Stimulated activated CD4-positive, alpha-beta T cell treated with anti-CD3 and anti-CD28 coated beads, Interleukin-1b, Interleukin-23, amount 100 ng/mL, for 1 hour (primary cell): ENCODE results near the gene PAPLN.

Source experiments
- DNase-seq, 2 donors: peaks; one replicate each; pipeline ENCODE4 v3.0.0-alpha.2; 2020; ENCODE audit warnings: low read depth in 2 of 2

The PAPLN gene

DNA sequence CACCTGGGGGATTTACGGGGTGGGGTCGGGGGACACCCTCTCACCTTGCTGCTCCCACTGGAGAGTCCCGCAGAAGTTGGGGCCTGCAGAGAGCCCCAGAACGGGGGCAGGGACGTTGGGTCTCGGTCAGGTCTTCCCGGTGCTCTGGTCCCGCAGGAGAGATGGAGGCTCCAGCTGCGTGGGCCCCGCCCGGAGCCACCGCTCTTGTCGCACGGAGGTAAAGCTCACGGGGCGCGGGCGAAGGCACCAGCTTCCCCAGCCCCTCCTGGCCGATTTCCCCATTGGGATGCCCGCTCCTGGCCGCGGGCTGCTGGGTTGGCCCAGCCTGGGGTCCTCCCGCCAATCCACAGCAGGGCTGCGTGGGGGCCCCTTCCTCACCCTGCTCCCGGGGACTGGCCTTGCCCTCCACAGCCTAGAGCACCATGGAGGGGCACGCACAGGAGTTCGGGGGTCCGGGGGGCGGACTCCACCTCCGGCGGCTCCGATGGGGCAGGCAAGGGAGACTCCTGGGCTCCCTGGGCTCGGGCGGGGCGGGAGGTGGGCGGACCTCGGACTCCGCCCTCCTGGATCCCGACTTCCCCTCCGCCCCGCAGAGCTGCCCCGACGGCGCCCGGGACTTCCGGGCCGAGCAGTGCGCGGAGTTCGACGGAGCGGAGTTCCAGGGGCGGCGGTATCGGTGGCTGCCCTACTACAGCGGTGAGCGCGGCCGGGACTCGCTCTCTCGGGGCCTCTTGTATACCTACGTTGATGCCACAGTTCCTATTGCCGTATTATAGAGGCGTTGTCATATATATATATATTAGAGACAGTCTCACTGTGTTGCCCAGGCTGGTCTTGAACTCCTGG is 8.4 kb downstream of the PAPLN start:
- DNase-seq: no peak

DNA sequence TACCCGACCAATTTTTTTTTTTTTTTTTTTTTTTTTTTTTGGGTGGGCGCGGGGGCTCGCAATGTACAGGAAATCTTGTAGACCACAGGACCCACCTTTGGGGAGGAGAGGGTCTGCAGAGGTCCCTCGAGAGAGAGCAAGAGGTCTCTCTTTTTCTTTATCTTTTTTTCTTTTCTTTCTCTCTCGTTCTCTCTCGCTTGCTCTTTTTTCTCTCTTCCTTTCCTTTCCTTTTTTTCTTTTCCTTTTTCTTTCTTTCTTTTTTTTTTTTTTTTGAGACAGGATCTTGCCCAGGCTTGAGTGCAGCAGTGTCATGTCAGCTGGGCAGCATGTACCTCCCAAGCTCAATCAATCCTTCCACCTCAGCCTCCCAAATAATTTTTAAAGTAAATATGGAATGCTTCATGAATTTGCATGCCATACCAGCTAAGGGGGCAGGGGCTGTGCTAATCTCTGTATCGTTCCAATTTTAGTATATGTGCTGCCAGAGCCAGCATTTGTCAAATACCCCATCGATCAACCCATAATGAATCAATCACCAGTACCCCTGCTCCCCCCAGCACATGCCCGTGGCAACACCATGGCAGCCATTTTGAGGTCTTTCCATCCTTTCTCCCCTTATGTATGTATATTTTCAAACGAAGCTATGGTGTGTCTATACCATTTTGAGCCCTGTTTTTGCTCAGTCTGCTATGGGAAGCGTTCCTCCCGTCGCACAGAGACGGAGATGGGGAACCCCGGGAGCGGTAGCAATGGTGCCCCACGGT is 9.3 kb downstream of the PAPLN start:
- no peak for DNase-seq

DNA sequence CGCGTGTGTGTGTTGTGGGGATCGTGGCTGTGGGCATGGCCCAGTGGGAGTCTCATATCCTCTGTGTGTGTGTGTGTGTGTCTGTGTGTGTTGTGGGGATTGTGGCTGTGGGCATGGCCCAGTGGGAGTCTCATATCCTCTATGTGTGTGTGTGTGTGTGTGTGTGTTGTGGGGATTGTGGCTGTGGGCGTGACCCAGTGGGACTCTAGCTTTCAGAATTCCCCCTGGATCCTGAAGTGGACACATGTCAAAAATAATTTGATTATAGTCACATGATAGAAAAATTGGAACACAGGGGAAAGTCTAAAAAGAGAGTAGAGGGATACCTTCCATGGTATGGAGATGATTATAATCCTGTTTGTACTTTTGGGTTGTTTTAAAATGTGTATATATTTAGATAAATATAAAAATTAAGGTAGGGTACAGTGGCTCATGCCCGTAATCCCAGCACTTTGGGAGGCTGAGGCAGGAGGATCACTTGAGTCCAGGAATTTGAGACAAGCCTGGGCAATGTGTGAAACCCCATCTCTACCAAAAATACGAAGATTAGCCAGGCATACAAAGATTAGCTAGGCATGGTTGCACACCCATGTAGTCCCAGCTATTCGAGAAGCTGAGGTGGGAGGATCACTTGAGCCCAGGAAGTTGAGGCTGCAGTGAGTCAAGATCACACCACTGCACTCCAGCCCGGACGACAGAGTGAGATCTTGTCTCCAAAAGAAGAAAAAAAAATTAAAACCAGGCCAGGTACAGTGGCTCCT is 11.0 kb downstream of the PAPLN start:
- DNase-seq: no peak

DNA sequence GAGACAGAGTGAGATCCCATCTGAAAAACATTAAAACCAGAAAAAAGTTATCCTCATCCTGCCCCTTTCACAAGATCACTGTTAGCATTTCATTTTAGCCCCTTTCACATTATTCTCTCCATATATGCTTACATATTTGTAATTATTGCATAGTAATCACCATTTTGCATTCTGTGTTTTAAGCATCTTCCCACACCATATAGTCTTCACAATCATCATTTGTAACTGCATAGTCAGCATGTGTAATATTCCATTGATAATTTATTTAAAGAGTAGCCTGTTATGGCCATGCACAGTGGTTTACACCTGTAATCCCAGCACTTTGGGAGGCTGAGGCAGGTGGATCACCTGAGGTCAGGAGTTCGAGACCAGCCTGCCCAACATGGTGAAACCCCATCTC is 11.8 kb downstream of the PAPLN start:
- no peak for DNase-seq

DNA sequence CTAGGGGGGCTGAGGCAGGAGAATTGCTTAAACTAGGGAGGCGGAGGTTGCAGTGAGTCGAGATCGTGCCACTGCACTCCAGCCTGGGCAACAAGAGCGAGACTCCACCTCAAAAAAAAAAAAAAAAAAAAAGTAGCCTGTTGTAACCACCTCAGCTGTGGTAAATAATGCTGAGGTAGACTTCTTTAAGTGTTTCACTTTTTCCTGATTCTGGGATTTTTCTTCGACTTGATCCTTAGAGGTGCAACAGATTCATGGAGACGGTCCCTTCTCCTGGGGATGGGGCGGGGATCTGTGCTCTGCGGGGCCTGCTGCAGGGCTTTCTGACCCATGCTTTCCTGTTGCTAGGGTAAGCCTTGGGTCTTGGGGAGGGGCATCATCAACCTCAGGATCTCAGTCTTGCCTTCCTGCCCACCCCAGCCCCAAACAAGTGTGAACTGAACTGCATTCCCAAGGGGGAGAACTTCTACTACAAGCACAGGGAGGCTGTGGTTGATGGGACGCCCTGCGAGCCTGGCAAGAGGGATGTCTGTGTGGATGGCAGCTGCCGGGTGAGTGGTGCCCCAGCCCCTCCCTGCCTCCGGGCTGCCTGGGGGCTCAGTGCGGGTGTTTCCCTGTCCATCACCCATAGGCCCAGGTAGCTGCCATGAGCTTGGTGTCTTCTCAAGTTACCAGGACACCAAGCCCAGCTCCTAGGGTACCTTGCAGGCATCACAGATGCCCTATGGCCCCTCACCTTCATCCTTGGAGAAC is 12.4 kb downstream of the PAPLN start:
- no peak for DNase-seq

DNA sequence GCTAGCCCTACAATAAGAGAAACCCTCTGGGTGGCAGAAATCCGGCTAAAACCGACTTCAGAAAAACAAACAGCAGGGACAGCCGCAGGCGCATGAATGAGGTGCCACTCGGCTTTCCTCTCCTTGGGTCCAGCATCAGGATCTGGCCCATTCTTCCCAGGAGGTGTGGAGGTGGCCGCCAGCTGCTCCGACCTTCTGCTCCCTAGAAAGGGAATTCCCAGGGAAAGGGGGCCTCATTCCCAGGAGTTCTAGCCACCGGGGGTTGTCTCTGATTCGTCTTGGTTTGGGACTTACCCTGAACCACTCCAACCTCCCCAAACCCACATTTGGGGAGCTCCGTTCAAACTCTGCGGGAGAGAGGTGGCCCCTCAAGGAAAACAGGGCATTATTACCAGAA is 13.0 kb downstream of the PAPLN start:
- DNase-seq: no peak

DNA sequence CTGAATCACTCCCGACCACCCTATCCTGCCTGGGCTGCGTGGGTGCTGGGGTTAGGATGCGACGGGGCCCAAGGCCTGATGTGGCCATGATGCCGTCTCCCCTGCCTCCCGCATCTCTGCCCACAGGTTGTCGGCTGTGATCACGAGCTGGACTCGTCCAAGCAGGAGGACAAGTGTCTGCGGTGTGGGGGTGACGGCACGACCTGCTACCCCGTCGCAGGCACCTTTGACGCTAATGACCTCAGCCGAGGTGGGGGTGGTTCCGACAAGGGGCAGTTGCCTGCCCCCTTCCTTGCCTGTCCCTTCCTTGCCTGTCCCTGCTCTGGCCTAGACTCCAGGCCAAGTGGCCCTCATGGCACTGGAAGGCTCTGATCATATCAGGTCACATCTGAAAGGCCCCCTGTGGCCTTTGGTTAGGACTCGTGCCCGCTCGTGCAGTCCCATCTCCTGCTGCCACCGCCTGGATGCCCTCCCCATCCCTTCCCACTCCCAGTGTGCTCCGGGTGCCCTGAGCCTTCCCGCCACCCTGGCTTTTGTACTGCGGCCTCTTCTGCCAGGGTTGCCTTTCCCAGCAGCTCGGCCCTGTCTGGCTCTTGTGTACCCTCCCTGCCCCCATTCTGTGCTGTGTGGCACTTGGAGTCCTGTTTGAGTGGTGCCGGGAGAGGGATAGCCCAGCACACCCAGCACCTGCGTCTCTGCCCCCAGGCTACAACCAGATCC is 13.6 kb downstream of the PAPLN start:
- DNase-seq: no peak

DNA sequence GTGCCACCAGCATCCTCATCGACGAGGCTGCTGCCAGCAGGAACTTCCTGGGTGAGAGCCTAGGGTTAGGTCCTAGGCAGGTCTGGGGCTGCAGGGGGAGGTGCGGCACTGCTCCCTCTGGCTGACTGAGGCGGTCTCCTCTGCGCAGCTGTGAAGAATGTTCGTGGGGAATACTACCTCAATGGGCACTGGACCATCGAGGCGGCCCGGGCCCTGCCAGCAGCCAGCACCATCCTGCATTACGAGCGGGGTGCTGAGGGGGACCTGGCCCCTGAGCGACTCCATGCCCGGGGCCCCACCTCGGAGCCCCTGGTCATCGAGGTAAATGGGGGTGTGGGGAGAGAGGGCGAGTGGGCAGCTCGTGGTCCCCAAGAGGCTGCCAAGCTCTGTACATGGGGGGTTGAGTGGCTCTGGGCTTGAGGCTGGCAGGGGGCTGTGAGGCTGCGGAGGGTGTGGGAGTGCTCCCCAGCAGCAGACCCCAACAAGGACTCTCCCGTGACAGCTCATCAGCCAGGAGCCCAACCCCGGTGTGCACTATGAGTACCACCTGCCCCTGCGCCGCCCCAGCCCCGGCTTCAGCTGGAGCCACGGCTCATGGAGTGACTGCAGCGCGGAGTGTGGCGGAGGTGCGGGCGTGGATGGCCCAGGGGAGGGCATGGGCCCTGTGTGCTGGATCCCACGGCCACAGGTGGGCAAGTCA is 14.4 kb downstream of the PAPLN start:
- no peak for DNase-seq

DNA sequence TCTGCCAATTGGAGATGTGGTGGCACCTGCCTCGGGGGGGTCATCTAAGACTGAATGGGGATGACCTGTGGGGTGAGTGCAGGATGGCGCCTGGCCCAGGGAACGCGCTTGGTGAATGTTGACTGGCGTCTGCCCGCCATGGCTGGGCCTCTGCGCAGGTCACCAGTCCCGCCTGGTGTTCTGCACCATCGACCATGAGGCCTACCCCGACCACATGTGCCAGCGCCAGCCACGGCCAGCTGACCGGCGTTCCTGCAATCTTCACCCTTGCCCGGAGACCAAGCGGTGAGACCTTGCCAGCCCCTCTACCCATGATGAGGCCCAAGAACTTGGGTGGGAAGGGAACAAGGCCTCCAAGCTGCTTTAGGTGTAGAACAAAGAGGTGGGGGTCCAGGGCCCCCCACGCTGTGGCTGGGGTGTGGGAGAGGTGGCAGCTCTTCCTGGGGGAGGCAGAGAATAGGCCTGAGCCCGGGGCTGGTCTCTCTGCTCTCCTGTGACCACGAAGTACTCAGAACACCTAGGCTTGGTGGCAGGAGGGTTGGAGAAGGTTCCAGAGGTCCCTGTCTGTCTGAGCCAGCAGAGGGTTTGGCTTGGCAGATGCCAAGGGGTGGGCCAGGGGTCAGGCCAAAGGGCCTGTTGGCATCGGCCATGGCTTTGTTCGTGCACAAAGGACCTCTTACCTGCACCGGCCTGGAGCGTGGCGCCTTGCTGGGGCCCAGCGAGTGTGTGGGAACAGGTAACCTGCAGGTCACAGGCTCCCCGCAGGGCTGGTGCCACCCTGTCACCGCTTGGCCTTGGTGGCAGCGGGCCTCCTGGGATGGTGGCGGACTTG is 15.4 kb downstream of the PAPLN start:
- DNase-seq: no peak

DNA sequence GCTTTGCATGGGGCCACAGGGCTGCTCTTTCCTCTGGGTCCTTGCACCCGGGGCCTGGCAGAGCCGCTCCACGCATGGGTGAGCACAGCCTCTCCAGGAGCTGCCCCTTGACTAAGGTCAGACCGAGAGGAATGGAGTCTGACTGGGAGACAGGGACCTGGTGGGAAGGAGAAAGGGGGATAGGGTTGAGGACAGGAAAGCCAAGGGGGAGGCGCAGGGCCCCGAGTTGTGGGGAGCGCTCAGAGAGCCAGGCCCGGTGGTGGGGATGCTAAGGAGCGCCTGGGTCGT is 16.0 kb downstream of the PAPLN start:
- no peak for DNase-seq

DNA sequence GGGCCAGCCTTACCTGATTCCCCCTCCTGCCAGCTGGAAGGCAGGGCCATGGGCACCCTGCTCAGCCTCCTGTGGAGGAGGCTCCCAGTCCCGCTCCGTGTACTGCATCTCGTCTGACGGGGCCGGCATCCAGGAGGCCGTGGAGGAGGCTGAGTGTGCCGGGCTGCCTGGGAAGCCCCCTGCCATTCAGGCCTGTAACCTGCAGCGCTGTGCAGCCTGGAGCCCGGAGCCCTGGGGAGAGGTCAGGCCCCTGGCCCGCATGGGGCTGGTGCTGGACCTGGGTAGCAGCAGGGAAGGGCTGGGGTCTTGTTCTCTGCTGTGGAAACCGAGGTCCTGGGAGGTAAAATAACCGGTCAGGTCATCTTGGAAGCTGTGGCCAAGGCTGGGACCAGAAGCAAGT is 16.4 kb downstream of the PAPLN start:
- DNase-seq: no peak

DNA sequence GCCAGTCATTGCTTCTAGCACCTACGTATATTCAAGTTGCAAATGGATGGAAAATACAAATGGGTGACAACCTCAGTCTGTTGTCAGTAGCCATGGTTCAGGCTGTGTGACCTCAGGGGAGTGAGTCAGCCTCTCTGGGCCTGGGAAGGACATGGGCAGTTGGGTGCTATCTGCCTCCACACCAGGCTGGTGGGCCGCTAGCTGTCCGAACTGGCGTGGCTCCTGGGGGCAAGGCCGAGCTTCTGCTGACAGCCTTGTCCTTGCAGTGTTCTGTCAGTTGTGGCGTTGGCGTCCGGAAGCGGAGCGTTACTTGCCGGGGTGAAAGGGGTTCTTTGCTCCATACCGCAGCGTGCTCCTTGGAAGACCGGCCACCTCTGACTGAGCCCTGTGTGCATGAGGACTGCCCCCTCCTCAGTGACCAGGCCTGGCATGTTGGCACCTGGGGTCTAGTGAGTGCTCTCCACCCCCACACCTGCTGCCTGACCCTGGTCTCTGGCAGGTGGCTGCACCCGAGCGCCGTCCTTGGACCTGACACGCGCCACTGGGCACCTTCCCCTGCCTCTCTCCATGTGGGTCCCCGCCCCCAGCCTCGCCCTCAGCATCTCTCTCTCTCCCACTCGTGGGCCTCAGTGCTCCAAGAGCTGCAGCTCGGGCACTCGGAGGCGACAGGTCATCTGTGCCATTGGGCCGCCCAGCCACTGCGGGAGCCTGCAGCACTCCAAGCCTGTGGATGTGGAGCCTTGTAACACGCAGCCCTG is 17.1 kb downstream of the PAPLN start:
- DNase-seq: no peak

DNA sequence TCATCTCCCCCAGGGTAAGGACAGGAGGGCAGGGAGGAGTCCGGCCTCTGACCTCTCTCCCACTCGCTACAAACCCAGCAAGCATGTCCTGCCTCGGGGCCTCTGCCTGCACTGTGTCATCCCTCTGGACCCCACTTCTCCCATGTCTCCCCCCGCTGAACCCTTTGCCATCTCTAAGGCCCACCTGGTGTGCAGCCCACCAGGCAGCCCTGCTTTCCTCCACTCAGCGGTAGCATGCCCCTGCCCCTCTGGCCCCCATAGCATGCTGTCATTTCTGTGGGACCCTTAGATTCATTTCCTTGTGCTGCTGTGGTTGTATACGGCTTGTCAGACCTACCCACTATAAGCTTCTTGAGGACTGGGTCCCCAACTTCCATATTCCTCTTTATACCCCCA is 17.7 kb downstream of the PAPLN start:
- DNase-seq: no peak

DNA sequence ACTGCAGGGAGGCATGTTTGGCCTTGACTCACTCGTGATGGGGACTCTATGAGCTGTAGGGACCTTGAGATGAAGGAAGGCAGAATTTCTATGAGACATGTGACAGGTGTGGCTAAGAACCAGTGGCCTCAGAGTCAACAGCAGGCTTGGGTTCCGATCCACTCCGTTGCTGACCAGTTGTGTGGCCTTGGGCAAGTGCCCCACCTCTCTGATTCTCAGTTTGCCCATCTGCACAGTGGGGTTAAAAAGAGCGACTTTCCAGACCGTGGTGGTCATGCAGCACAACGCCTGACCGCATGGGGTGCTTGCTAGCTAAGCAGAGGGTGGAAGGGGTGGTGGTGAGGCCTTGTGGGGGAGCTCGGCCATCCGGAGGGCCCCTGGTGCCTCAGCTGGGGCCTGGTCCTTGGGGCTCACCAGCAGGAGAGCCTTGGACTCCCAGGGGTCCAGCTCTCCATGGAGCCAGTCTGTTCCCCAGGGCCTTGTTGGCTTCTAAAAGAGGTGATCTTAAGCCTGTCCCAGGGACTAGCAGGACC is 18.5 kb downstream of the PAPLN start:
- no peak for DNase-seq

DNA sequence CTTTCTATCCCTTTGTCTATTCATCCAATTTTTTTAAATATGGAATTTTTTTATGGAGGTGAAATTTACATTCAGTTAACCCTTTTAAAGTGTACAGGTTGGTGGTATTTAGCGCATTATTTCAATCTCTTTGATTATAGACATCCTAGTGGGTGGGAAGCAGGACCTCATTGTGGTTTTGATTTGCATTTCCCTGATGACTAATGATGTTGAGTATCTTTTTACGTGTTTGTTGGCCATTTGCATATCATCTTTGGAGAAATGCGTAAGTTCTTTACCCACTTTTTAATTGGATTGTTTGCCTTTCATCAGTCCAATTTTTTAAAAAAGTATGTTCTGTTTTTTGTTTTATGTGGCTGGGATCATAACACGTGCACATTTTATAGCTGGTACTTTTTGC is 20.8 kb downstream of the PAPLN start:
- no peak for DNase-seq

DNA sequence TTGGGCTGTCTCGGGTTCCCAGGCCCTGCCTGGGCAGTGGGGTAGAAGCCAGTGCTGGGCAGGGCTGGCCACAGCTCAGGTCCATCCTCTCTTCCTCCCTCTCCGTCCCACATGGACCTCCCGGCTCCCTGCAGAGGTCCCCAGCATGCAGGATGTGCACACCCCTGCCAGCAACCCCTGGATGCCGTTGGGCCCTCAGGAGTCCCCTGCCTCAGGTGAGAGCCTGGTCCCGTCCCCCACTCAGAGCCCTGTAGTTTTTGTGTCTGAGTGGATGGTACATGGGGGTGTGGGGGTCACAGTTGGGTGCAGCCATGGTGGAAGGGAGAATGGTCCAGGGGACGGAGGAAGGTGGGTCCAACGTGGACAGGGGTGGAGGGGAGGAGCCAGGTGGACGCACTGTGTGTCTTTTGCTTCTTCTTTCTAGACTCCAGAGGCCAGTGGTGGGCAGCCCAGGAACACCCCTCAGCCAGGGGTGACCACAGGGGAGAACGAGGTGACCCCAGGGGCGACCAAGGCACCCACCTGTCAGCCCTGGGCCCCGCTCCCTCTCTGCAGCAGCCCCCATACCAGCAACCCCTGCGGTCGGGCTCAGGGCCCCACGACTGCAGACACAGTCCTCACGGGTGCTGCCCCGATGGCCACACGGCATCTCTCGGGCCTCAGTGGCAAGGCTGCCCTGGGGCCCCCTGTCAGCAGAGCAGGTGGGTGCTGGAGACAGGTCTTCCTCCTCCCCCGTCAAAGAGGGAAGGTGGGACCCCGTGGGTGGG is 21.7 kb downstream of the PAPLN start:
- DNase-seq: no peak

DNA sequence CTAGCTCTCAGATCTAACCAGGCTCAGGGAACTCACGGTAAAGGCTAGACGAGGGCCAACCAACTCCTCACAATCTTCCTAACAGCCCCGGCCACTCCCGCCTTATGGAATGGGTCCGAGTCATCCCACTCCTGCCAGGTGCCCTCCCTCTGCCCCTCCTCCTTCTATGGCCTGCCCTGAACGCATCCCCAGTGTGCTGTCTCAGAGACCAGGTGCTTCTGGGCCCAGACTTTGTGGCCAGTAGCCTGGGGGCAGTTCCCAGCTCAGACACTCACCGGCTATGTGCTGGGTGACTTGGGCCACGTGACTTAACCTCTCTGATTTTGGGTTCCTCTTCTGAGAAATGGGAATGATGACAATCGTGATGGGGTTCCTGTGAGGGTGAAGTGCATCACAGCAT is 22.5 kb downstream of the PAPLN start:
- DNase-seq: no peak

DNA sequence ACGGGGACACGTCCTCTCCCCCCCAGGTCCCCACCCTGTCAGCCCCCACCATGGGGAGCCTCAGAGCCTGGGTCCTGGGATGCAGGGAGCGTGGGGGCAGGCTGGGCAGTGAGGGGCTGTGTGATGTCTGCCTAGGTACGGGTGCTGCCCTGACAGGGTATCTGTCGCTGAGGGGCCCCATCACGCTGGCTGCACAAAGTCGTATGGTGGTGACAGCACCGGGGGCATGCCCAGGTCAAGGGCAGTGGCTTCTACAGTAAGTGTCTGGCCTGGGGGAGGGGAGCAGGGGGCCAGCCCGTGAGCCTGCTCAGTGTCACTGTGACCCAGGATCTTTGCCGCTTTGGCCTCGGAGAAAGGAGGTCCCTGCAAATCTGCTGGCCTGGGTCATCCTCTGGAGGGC is 23.3 kb downstream of the PAPLN start:
- DNase-seq: no peak
